Trophoblast cell (in vitro differentiated cells and primary cell): ENCODE results near the gene GTPBP1.
A peak's percentile ranks its signal among the peaks of the same experiment; 100 is the strongest.

Source experiments
- DNase-seq, 2 donors: peaks; one replicate each; pipeline ENCODE4 v3.0.0-alpha.2; 2016
- H2AFZ ChIP-seq: 2 replicates; pipeline ENCODE4 v1.6.1; 2013; ENCODE audit warnings: low read length, moderate library complexity, mild to moderate bottlenecking; ENCODE audit not compliant: insufficient read depth, poor library complexity
- H2AK5ac ChIP-seq: 2 replicates; pipeline ENCODE4 v1.6.1; 2013; ENCODE audit warnings: mild to moderate bottlenecking, low read length
- H2BK120ac ChIP-seq: 2 replicates; pipeline ENCODE4 v1.6.1; 2013; ENCODE audit warnings: low read length, mild to moderate bottlenecking, moderate library complexity; ENCODE audit not compliant: insufficient read depth, poor library complexity
- H2BK12ac ChIP-seq: 2 replicates; pipeline ENCODE4 v1.6.1; 2013; ENCODE audit warnings: mild to moderate bottlenecking, low read length, moderate library complexity
- H2BK5ac ChIP-seq: 2 replicates; pipeline ENCODE4 v1.6.1; 2013; ENCODE audit warnings: low read length, low read depth, moderate library complexity, mild to moderate bottlenecking; ENCODE audit not compliant: poor library complexity
- H3K14ac ChIP-seq: 2 replicates; pipeline ENCODE4 v1.6.1; 2013; ENCODE audit warnings: mild to moderate bottlenecking, low read length
- H3K18ac ChIP-seq: 2 replicates; pipeline ENCODE4 v1.6.1; 2013; ENCODE audit warnings: mild to moderate bottlenecking, low read length
- H3K23ac ChIP-seq: 2 replicates; pipeline ENCODE4 v1.6.1; 2013; ENCODE audit warnings: low read length
- H3K27ac ChIP-seq: 2 replicates; pipeline ENCODE4 v1.5.1; 2013; ENCODE audit warnings: low read depth, mild to moderate bottlenecking, inconsistent platforms, low read length, moderate library complexity
- H3K27me3 ChIP-seq: 2 replicates; pipeline ENCODE4 v1.6.1; 2013; ENCODE audit warnings: inconsistent platforms, mild to moderate bottlenecking, low read length, moderate library complexity; ENCODE audit not compliant: insufficient read depth
- H3K36me3 ChIP-seq, 2 experiments: 1 replicate in 1 of 2; 2 replicates in 1 of 2; pipeline ENCODE4 v1.6.1; 2013; ENCODE audit warnings: low read length in 2 of 2, mild to moderate bottlenecking in 2 of 2, moderate library complexity in 1 of 2; ENCODE audit not compliant: insufficient read depth in 2 of 2, control insufficient read depth in 1 of 2
- H3K4ac ChIP-seq: 2 replicates; pipeline ENCODE4 v1.6.1; 2013; ENCODE audit warnings: low read depth, mild to moderate bottlenecking, low read length, moderate library complexity
- H3K4me1 ChIP-seq, 2 experiments: 1 replicate in 1 of 2; 2 replicates in 1 of 2; pipeline ENCODE4 v1.6.1; 2013; ENCODE audit warnings: low read length in 2 of 2, mild to moderate bottlenecking in 2 of 2, moderate library complexity in 1 of 2; ENCODE audit not compliant: insufficient read depth in 2 of 2, control insufficient read depth in 1 of 2
- H3K4me2 ChIP-seq: 2 replicates; pipeline ENCODE4 v1.6.1; 2013; ENCODE audit warnings: inconsistent platforms, mild to moderate bottlenecking, low read length, moderate library complexity
- H3K4me3 ChIP-seq: 2 replicates; pipeline ENCODE4 v1.5.1; 2013; ENCODE audit warnings: mild to moderate bottlenecking, low read depth, low read length, inconsistent platforms
- H3K79me1 ChIP-seq: one replicate; pipeline ENCODE4 v1.6.1; 2013; ENCODE audit warnings: low read length
- H3K79me2 ChIP-seq: 2 replicates; pipeline ENCODE4 v1.6.1; 2013; ENCODE audit warnings: low read length, mild to moderate bottlenecking; ENCODE audit not compliant: control insufficient read depth, insufficient read depth, poor library complexity
- H3K9ac ChIP-seq: 2 replicates; pipeline ENCODE4 v1.6.1; 2013; ENCODE audit warnings: mild to moderate bottlenecking, low read length
- H3K9me3 ChIP-seq: 2 replicates; pipeline ENCODE4 v1.6.1; 2013; ENCODE audit warnings: low read depth, mild to moderate bottlenecking, control low read depth, inconsistent platforms, low read length; ENCODE audit not compliant: insufficient read depth
- H4K12ac ChIP-seq: 2 replicates; pipeline ENCODE4 v1.6.1; 2013; ENCODE audit warnings: low read depth, mild to moderate bottlenecking, low read length, moderate library complexity
- H4K8ac ChIP-seq: 2 replicates; pipeline ENCODE4 v1.6.1; 2013; ENCODE audit warnings: low read depth, mild to moderate bottlenecking, low read length, moderate library complexity
- H4K91ac ChIP-seq: one replicate; pipeline ENCODE4 v1.6.1; 2013; ENCODE audit warnings: low read depth, mild to moderate bottlenecking, low read length, moderate library complexity
- WGBS: extraction: QIAGEN DNeasy Blood & Tissue Kit; methylation state at CpG from one replicate; pipeline ENCODE4 v1.1.7; 2013; ENCODE audit warnings: missing lambda C conversion rate; ENCODE audit not compliant: insufficient read length, insufficient coverage; ENCODE audit errors: extremely low coverage; 5-methylcytosine and 5-hydroxymethylcytosine counted together

Gene GTPBP1

GRCh38 chr22:38720350-38720749 is 14.6 kb downstream of the GTPBP1 start:
- Histone ChIP-seq H3K79me2 (no peaks in the 10 kb centered on the region), H2AFZ (no peak overlapping the region), H3K4me1 (peaks cover 0 to 2% of the 10 kb centered on the region in 2 experiments), H3K4ac (no peak overlapping the region), H4K12ac (no peak overlapping the region), H3K14ac (no peak overlapping the region), H2BK5ac (no peak overlapping the region), H3K4me2 (no peak overlapping the region), H4K91ac (no peak overlapping the region), H3K9ac (no peak overlapping the region), H2AK5ac (no peak overlapping the region), H3K36me3 (peaks cover 38 to 48% of the 10 kb centered on the region in 2 experiments), H3K27me3 (no peaks in the 10 kb centered on the region), H4K8ac (no peak overlapping the region), H3K23ac (no peak overlapping the region), H3K9me3 (no peaks in the 10 kb centered on the region), H3K18ac (no peak overlapping the region), H2BK12ac (no peak overlapping the region), H3K4me3 (no peak overlapping the region), H3K79me1 (no peaks in the 10 kb centered on the region), H2BK120ac (no peak overlapping the region), H3K27ac (no peak overlapping the region)
- DNase-seq, result peak in 1 of 2 donors; percentile 37
- WGBS, result no CpG with 5 or more reads among the region's 3 CpGs

- H3K79me2 ChIP-seq, result no peaks in the 10 kb centered on the region
- H3K23ac ChIP-seq, result no peak overlapping the region
- H3K36me3 ChIP-seq, result peaks cover 42 to 49% of the 10 kb centered on the region in 2 experiments
- no peak overlapping the region for H4K91ac ChIP-seq
- no peak overlapping the region for H2AK5ac ChIP-seq
- no peak overlapping the region for H3K27ac ChIP-seq
- no peak overlapping the region for H3K9ac ChIP-seq
- no peak overlapping the region for H2BK5ac ChIP-seq
- no peaks in the 10 kb centered on the region for H3K9me3 ChIP-seq
- H3K4me1 ChIP-seq, result peaks cover 0 to 2% of the 10 kb centered on the region in 2 experiments
- no peak for DNase-seq
- no peak overlapping the region for H3K4me3 ChIP-seq
- H3K4me2 ChIP-seq, result no peak overlapping the region
- H3K18ac ChIP-seq, result no peak overlapping the region
- no peak overlapping the region for H3K14ac ChIP-seq
- no CpG with 5 or more reads among the region's 7 CpGs for WGBS
- no peaks in the 10 kb centered on the region for H3K79me1 ChIP-seq
- no peak overlapping the region for H4K12ac ChIP-seq
- H2BK120ac ChIP-seq, result no peak overlapping the region
- no peak overlapping the region for H3K4ac ChIP-seq
- H2BK12ac ChIP-seq, result no peak overlapping the region
- H3K27me3 ChIP-seq, result no peaks in the 10 kb centered on the region
- no peak overlapping the region for H4K8ac ChIP-seq
- H2AFZ ChIP-seq, result no peak overlapping the region
Measured at GRCh38 chr22:38721551-38721950, 15.8 kb downstream of the GTPBP1 start.

- Histone ChIP-seq H3K9ac (no peak overlapping the region), H3K27me3 (no peaks in the 10 kb centered on the region), H3K9me3 (peaks cover 3% of the 10 kb centered on the region), H3K18ac (no peak overlapping the region), H3K4ac (no peak overlapping the region), H3K79me1 (no peaks in the 10 kb centered on the region), H3K27ac (no peak overlapping the region), H3K14ac (no peak overlapping the region), H2BK120ac (no peak overlapping the region), H2AK5ac (no peak overlapping the region), H4K12ac (no peak overlapping the region), H2BK12ac (no peak overlapping the region), H2BK5ac (no peak overlapping the region), H3K4me2 (no peak overlapping the region), H4K91ac (no peak overlapping the region), H3K4me1 (no peaks in the 10 kb centered on the region), H4K8ac (no peak overlapping the region), H2AFZ (no peak overlapping the region), H3K4me3 (no peak overlapping the region), H3K23ac (no peak overlapping the region), H3K79me2 (no peaks in the 10 kb centered on the region), H3K36me3 (peaks cover 56 to 68% of the 10 kb centered on the region in 2 experiments)
- no CpG with 5 or more reads among the region's 7 CpGs for WGBS
- no peak for DNase-seq
Measured at GRCh38 chr22:38724176-38724575, 18.4 kb downstream of the GTPBP1 start.

- Histone ChIP-seq H2BK5ac (no peak overlapping the region), H3K36me3 (peaks cover 61 to 76% of the 10 kb centered on the region in 2 experiments), H3K79me1 (no peaks in the 10 kb centered on the region), H3K27ac (no peak overlapping the region), H3K4me3 (no peak overlapping the region), H3K23ac (no peak overlapping the region), H2AFZ (no peak overlapping the region), H3K4me2 (no peak overlapping the region), H3K4ac (no peak overlapping the region), H3K18ac (no peak overlapping the region), H4K8ac (no peak overlapping the region), H3K14ac (no peak overlapping the region), H2BK120ac (no peak overlapping the region), H4K91ac (no peak overlapping the region), H4K12ac (no peak overlapping the region), H3K79me2 (no peaks in the 10 kb centered on the region), H3K27me3 (no peaks in the 10 kb centered on the region), H3K4me1 (no peaks in the 10 kb centered on the region), H3K9ac (no peak overlapping the region), H2BK12ac (no peak overlapping the region), H3K9me3 (peaks cover 3% of the 10 kb centered on the region), H2AK5ac (no peak overlapping the region)
- WGBS, result no CpG with 5 or more reads among the region's 3 CpGs
- DNase-seq, result peak in 1 of 2 donors; percentile 47
Measured at GRCh38 chr22:38724926-38725571, 19.3 kb downstream of the GTPBP1 start.
